ENCODE results near the gene APBA3. TPM values are rescaled to one million over a fixed set of nuclear protein-coding genes. Genes with fewer than 3 reads are reported as not detected.

APBA3 gene
- total and polyA plus RNA-seq, 11 donors = 8.8 to 28.7 (median 13.8) TPM

DNA sequence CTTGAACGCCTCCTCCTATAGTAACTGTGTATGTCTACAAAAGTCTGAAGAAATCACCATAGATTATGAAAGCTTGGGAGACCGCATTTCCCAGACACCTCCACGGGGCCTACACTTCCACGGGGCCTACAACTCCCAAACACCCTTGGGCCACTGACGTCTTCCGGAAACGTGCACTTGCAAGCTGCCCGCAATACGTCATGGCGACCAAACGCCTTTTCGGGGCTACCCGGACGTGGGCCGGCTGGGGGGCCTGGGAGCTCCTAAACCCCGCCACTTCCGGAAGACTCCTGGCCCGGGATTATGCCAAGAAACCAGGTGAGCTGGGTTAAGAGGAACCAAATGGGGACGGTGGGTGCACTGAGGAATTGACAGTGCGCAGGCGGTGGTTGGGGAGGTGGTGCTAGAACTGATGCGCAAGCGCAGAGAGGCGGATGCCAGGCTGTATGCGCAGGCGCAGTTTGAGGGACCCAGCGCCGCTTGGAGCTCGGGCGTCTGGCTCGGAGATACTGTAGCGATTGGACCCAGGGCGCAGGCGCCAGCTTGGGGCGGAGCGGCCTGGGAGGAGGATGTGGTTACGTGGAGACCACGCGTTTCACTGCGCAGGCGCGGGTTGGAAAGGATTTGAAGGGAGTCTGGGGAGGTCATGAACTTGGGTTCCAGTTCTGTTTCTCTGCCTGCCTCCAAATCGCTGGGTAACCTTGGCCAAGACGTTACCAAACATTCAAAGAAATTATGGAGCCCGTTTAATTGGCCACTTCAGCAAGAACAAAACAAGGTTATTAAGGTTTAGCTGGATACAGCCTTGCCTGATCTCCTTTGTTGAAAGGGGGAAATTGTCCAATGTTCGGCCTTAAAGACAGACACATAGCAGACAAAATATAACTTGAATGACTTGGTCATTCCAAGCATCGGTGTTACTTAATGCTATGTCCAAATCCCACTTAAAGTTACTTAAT, 1.3 kb upstream of the APBA3 start, which contains the start of gene MRPL54:
TSS of gene MRPL54 (plus strand) at position 182 of the 959 bp plus-strand sequence. CDS start at position 201, 19 bp downstream.
- H3K9me3 ChIP-seq = no peaks in the 10 kb centered on the region
- H3K4me3 ChIP-seq = peak within 1 kb of the TSS; percentile 69 to 98 (median 90)
- TF ChIP-seq, protein P1, sequence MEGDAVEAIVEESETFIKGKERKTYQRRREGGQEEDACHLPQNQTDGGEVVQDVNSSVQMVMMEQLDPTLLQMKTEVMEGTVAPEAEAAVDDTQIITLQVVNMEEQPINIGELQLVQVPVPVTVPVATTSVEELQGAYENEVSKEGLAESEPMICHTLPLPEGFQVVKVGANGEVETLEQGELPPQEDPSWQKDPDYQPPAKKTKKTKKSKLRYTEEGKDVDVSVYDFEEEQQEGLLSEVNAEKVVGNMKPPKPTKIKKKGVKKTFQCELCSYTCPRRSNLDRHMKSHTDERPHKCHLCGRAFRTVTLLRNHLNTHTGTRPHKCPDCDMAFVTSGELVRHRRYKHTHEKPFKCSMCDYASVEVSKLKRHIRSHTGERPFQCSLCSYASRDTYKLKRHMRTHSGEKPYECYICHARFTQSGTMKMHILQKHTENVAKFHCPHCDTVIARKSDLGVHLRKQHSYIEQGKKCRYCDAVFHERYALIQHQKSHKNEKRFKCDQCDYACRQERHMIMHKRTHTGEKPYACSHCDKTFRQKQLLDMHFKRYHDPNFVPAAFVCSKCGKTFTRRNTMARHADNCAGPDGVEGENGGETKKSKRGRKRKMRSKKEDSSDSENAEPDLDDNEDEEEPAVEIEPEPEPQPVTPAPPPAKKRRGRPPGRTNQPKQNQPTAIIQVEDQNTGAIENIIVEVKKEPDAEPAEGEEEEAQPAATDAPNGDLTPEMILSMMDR (IDR thresholded peaks at IDR 0.05) = no peak
- TF ChIP-seq POLR2A (IDR thresholded peaks at IDR 0.05) = peak in 1 of 2 donors; percentile 54
- peaks cover 5 to 43% (median 28%) of the 10 kb centered on the region in 12 donors for H3K4me1 ChIP-seq
- 3 to 5% (median 4%) methylated on average over 36 to 47 of the region's 47 CpGs for WGBS, 4 donors
- no peaks in the 10 kb centered on the region for H3K27me3 ChIP-seq
- peaks cover 0 to 51% (median 41%) of the 10 kb centered on the region in 9 donors for H3K36me3 ChIP-seq
- intact Hi-C loops (cut with DNase I) = loop anchor here in 6 of 10 donors (5.0 to 10.0 kb wide), 4 partner anchors 60 to 225 kb away; partner anchors contain the start of gene EEF2 (in 5 of the 6)
- H3K27ac ChIP-seq = peak within 1 kb of the TSS; percentile 90 to 99 (median 97)
- ATAC-seq (peak; percentile 94 to 97 (median 96)), DNase-seq (peak; percentile 99 to 100 (median 99))

DNA sequence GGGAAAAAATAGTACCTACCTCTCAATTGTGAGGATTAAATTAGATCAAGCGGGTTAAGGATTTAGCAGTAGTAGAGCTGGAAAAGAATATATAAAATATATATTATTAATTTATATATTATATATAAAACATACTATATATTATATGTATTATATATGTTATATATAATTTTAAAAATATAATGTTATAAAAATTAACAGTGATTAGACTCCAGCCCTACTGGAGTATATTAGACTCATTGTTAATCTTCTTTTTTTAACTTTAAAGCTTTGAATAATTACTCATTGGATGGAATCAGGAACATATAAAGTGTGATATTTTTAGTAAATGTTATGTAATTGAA, 610 bp upstream of the APBA3 start:
- DNase-seq (no peak), ATAC-seq (no peak)
- H3K4me3 ChIP-seq = peak overlapping the region in 7 of 12 donors; percentile 67 to 93 (median 87)
- no peaks in the 10 kb centered on the region for H3K27me3 ChIP-seq
- H3K4me1 ChIP-seq = peaks cover 5 to 43% (median 28%) of the 10 kb centered on the region in 12 donors
- TF ChIP-seq, protein P1 (IDR thresholded peaks at IDR 0.05) = no peak
- no peak for TF ChIP-seq POLR2A (IDR thresholded peaks at IDR 0.05)
- H3K27ac ChIP-seq = peak overlapping the region; percentile 90 to 99 (median 97)
- peaks cover 0 to 51% (median 41%) of the 10 kb centered on the region in 9 donors for H3K36me3 ChIP-seq
- WGBS, 4 donors = 52 to 74% (median 60%) methylated on average over 1 of the region's 1 CpG
- H3K9me3 ChIP-seq = no peaks in the 10 kb centered on the region
- intact Hi-C loops (cut with DNase I) = loop anchor here in 6 of 10 donors (5.0 to 10.0 kb wide), 4 partner anchors 60 to 225 kb away; partner anchors contain the start of gene EEF2 (in 5 of the 6)

DNA sequence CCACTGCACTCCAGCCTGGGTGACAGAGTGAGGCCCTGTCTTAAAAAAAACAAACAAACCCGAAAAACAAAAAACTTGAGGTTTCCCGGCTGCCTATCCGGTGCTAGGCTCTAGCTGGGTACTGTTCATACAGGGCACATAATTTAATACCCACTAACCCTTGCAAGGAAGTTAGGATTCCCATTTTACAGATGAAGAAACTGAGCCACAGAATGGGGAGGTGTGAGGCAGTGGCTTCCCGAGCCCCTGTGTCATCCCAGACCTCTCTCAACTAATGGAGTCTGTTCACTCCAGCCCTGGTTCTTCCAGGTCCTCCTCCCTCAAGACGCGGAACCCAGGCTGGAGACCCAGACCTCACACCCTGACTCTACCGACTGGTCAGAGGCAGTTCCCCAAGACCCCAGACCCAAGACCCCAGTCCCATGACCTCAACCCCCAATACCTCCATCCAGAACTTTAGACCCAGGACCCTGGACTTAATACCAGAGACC, 576 bp downstream of the APBA3 start:
- peaks cover 5 to 43% (median 28%) of the 10 kb centered on the region in 12 donors for H3K4me1 ChIP-seq
- TF ChIP-seq, protein P1 (IDR thresholded peaks at IDR 0.05) = no peak
- no peak for TF ChIP-seq POLR2A (IDR thresholded peaks at IDR 0.05)
- H3K4me3 ChIP-seq = peak overlapping the region; percentile 69 to 98 (median 90)
- WGBS, 4 donors = 36 to 44% (median 40%) methylated on average over 7 of the region's 7 CpGs
- intact Hi-C loops (cut with DNase I) = loop anchor here in 6 of 10 donors (5.0 to 10.0 kb wide), 4 partner anchors 61 to 226 kb away; partner anchors contain the start of gene EEF2 (in 5 of the 6)
- DNase-seq (no peak), ATAC-seq (no peak)
- H3K36me3 ChIP-seq = peaks cover 0 to 46% (median 38%) of the 10 kb centered on the region in 9 donors
- peak overlapping the region in 11 of 12 donors; percentile 83 to 99 (median 97) for H3K27ac ChIP-seq
- no peaks in the 10 kb centered on the region for H3K27me3 ChIP-seq
- H3K9me3 ChIP-seq = no peaks in the 10 kb centered on the region

Data from heart left ventricle (tissue), 16 donors.